HG03064 (cell line): ENCODE results near the gene UNC13D.
"Not testable (repeated sequence)": the region's sequence is repeated elsewhere in the genome, so short reads cannot be mapped to it uniquely, and the experiment has no call there.

Source experiments
- ATAC-seq: cut with Tn5 transposase; IDR thresholded peaks from one replicate; pipeline ENCODE4 v1.9.1; 2021; ENCODE audit warnings: low read depth; ENCODE audit not compliant: unreplicated experiment

Gene UNC13D

DNA sequence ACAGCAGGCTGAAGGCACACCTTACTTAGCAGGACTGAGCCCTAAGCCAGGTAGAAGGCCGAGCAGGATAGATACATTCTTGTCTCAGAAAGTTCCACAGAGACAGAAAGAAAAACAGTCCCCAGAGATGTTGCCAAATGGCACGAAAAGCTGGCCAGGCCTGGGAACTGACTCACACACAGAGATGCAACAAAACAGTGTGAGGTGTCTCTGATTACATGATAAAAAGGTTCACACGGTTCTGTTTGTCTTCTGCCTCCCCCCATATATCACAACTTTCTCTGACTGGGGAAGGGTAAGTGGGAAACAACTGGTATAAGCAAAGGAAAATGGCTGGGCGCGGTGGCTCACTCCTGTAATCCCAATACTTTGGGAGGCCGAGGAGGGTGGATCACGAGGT, 9.2 kb upstream of the UNC13D start:
- ATAC-seq = no peak

DNA sequence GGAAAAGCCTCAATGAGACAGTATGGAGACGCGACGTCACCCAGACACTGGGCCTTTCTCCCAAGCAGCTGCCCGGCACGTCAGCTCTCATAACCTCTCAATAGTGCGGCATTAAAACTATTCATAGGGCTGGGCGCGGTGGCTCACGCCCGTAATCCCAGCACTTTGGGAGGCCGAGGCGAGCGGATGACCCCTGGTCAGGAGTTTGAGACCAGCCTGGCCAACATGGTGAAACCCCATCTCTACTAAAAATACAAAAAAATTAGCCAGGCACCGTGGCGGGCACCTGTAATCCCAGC, 7.4 kb upstream of the UNC13D start:
- not testable (repeated sequence) for ATAC-seq

- no peak for ATAC-seq
Observed at GRCh38 chr17:75850928-75851692, 6.9 kb upstream of the UNC13D start.

DNA sequence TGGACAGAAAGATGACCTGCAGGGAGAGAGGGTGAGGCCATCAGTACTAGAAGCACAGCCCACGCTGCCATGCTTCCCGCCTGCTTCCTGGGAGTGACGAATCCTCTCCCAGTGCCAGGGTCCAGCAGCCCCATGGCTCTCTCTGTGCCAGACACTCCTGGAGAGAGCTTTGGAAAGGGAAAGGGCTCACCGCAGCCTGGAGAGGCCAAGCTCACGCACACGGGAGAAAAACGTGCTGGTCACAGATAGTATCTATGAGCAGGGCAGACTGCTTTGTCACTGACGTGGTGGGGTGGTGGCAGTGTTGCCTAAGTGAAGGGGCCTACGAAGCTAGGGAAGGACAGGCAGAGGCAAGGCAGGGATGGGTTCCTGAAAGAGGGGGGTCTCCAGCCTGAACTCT, 5.5 kb upstream of the UNC13D start:
- ATAC-seq = no peak

DNA sequence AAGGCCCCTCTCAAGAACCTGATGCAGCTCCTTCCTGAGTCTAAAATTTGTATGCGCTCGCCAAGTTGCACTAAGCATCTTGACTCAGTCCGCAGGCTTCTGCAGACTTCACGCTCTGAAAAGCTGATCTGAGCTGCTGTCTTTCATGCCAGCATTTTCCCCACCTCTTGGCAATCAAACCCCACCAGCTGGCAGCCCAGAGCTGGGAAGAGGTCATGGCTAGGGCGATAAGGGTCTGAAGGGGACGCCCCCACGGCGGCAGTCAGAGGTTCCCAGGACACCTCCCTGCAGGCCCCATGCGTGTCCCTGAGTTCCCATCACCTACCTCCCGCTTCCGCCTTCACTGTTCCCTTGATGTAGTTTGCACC, 5.1 kb upstream of the UNC13D start:
- ATAC-seq = no peak

DNA sequence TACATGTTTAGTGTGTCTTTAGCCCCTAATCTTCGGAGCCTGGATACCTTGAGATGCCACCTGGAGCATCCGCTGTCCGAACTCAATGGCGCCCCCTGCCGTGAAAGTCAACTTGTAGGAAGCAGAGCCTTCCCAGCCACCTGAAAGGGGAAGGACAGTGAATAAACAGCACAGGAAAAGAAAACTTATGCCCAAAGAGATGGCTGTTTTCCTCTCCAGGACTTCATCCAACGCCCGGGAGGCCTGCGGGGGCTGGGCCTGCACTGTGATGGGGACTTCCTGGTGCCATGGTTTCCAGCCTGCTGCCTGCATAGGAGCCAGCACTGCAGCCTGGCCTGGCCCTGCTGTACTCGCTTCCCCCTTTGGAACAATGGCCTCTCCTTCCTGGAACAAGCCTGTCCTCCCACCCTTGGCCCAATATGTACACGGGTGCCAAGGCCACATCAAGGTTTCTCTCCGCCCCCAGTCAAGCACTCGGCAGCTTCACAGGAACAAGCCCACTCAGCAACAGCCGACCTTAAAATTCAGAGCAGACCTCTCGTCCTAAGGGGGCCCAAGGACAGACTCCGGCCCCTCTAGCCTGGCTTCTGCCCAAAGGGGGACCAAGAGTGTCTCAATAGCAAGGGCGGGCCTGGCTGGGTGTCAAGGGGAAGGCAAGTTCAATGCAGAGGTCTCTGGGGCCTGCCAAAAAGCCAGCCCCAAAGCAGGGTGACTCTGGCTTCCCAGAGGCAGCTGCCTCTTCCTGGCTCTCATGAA, 4.5 kb upstream of the UNC13D start:
- ATAC-seq = no peak

DNA sequence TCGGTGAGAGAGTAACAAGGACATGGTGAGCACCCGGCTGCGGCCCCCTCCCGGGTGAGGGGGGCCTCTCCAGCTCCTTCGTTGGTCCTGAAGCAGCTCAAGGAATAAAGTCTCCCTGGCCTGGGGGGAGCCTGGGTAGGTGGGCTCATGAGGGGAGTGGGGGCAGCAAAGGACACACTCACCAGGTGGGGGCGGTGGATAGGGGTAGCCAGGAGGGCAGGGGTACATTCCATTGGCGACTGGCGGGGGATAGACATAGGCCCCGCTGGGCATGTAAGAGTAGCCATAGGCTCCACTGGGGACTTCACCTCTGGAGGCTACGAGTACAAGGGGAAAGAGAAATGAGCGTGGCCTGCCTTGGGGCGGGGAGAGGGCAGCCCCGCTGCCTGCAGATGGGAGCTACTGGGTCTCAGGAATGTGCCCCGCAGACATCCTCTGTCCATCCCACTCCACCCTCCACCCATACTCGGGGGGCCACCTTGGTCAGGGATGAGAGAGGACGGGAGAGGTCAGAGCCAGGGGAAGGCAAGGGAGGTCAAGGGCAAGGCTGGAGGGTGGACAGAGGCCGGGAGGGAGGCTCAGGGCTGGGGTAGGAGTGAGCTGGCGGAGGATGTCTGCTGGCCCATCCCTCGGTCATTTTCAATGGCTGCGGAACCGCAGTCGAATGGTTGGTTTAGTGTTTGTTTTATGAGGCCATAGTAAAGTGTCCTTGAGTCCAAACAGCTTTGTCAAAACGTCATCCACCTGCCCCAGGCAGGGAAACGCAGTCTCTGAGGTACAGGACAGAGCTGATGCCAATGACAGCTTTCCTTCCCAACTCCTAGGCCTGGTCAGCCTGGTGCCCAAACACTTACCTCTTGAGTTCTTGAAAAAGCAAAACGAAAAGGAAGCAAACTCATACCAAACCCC, 3.7 kb upstream of the UNC13D start:
- no peak for ATAC-seq

GRCh38 chr17:75846692-75847613, 2.7 kb upstream of the UNC13D start:
- ATAC-seq = no peak

- ATAC-seq = no peak
Observed at GRCh38 chr17:75845933-75846691, 1.9 kb upstream of the UNC13D start.

DNA sequence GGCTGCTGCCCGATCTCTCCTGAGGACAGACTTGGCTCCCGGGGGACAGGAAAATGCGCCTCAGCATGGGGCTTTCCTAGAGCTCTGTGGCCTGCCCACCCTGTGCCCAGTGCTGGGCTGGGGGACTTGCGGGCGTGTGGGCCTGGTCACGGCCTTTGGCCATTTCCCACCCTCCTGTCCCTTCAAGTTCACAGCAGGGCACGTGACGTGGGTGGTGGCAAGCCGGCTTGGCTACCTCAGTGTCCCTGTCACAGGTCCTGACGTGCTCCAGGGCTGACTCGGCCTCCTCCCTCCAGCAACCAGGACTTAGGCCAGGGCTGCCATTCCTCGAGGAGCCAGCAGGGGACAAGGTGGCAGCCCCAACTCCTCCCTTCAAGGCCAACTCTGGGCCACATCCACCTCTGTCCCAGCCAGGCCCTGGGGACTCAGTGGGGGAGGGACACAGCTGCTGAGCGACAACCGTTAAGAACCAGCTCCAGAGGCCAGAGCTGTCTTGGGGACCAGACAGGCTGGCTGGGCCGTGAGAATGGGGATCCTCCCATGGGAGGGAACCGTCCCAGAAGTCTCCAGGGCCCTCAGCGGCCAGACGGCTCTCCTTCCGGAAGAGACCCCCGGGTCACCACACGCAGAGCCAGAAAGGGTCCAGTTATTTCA, 981 bp upstream of the UNC13D start:
- ATAC-seq = no peak

- ATAC-seq = no peak
Observed at GRCh38 chr17:75844530-75845057, 390 bp upstream of the UNC13D start.

DNA sequence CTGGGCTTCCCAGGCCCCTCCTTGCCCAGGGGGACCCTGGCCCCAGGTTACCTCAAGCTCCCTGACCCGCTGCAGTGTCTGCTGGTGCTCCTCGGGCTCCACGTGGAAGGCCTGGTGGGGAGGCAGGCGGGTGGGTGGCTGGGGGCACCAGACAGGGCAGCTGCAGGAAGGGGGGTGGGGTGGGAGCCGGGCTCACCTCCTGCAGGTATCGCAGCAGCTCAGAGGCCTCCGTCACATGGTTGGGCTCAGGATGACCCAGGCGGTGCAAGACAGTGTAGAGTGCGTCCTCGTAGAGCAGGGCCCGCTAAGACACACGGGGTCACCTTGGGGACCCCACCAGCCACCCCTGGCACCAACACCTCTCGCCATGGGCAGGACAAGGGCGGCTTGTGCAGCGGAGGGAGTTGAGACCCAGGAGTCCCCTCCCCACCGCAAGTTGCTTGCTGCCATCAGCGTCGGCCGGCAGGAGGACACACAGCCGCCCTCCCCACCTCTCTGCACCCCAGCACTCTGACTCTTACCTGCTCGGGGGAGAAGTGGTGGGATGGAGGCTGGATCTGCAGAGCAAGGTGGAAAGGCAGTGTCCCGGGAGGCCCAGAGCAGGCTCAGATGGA, 1.1 kb downstream of the UNC13D start:
- ATAC-seq = no peak

GRCh38 chr17:75842411-75842810, 1.8 kb downstream of the UNC13D start:
- no peak for ATAC-seq

GRCh38 chr17:75840799-75841164, 3.4 kb downstream of the UNC13D start:
- ATAC-seq = no peak

- no peak for ATAC-seq
Observed at GRCh38 chr17:75839942-75840798, 4.0 kb downstream of the UNC13D start.

GRCh38 chr17:75838410-75838809, 5.8 kb downstream of the UNC13D start:
- no peak for ATAC-seq

GRCh38 chr17:75837899-75838298, 6.3 kb downstream of the UNC13D start:
- ATAC-seq = no peak

- ATAC-seq = no peak
Observed at GRCh38 chr17:75836605-75837004, 7.6 kb downstream of the UNC13D start.
